WERI-Rb-1 (cell line): Measurements from ENCODE around the gene APLF.

Experiments
- DNase-seq: peaks from one replicate; pipeline ENCODE4 v3.0.0-alpha.2; 2020
- H3K27ac ChIP-seq: fragments of 250-450 bp; sonication (Bioruptor Pico); 2 replicates; pipeline ENCODE4 v1.5.1; 2020; ENCODE audit warnings: mild to moderate bottlenecking, moderate library complexity
- H3K27me3 ChIP-seq: fragments of 250-450 bp; sonication (Bioruptor Pico); 2 replicates; pipeline ENCODE4 v1.5.1; 2021; ENCODE audit warnings: mild to moderate bottlenecking, low read depth, moderate library complexity; ENCODE audit not compliant: insufficient read depth, severe bottlenecking
- H3K36me3 ChIP-seq: fragments of 250-450 bp; sonication (Bioruptor Pico); 2 replicates; pipeline ENCODE4 v1.5.1; 2020; ENCODE audit warnings: mild to moderate bottlenecking, moderate library complexity
- H3K4me3 ChIP-seq: 2 replicates; pipeline ENCODE4 v1.5.1; 2011; ENCODE audit warnings: low read depth, mild to moderate bottlenecking, control low read depth, low read length
- H3K9me3 ChIP-seq: fragments of 250-450 bp; sonication (Bioruptor Pico); 2 replicates; pipeline ENCODE4 v1.5.1; 2021; ENCODE audit warnings: mild to moderate bottlenecking, moderate library complexity; ENCODE audit not compliant: severe bottlenecking
- TF ChIP-seq, protein P1 (sequence below): IDR thresholded peaks from 2 replicates; pipeline ENCODE4 v1.5.1; 2011; ENCODE audit warnings: low read depth, mild to moderate bottlenecking, control low read depth, inconsistent platforms, low read length

APLF gene

DNA sequence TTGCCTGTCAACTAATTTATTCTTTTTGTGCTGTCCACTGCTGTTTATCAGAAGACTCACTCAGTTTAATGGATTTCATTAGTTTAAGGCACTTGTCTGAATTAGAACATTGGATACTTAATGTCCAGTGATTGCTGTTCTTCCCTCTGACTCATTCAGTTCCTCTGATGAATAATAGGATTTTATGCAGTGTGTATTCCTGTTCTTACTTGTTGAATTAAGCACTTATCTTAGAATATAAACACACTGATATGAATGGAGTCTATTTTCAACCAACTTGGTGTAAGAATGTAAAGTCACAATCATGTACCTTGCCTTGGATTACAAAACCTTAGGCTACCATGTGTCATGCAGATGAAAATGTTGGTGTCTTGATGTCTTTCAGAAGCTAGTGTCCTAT lies 89.0 kb downstream of the APLF start:
- Histone ChIP-seq H3K9me3 (no peaks in the 10 kb centered on the region), H3K4me3 (no peak overlapping the region), H3K36me3 (no peaks in the 10 kb centered on the region), H3K27ac (no peak overlapping the region), H3K27me3 (no peaks in the 10 kb centered on the region)
- no peak for DNase-seq
- TF ChIP-seq, protein P1, sequence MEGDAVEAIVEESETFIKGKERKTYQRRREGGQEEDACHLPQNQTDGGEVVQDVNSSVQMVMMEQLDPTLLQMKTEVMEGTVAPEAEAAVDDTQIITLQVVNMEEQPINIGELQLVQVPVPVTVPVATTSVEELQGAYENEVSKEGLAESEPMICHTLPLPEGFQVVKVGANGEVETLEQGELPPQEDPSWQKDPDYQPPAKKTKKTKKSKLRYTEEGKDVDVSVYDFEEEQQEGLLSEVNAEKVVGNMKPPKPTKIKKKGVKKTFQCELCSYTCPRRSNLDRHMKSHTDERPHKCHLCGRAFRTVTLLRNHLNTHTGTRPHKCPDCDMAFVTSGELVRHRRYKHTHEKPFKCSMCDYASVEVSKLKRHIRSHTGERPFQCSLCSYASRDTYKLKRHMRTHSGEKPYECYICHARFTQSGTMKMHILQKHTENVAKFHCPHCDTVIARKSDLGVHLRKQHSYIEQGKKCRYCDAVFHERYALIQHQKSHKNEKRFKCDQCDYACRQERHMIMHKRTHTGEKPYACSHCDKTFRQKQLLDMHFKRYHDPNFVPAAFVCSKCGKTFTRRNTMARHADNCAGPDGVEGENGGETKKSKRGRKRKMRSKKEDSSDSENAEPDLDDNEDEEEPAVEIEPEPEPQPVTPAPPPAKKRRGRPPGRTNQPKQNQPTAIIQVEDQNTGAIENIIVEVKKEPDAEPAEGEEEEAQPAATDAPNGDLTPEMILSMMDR: no peak

DNA sequence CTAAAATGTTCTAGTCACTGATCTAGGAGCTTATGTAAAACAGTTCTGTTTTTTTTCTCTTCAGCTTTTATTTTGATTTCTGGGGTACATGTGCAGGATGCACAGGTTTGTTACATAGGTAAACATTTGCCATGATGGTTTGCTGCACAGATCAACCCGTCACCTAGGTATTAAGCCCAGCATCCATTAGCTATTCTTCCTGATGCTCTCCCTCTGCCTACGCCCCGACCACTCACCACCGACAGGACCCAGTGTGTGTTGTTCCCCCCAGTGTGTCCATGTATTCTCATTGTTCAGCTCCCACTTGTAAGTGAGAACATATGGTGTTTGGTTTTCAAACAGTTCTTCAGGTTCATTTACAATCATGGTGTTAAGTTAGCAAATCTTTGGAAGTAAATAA lies 91.2 kb downstream of the APLF start:
- TF ChIP-seq, protein P1: no peak
- Histone ChIP-seq H3K36me3 (no peaks in the 10 kb centered on the region), H3K4me3 (no peak overlapping the region), H3K9me3 (no peaks in the 10 kb centered on the region), H3K27me3 (no peaks in the 10 kb centered on the region), H3K27ac (no peak overlapping the region)
- no peak for DNase-seq

DNA sequence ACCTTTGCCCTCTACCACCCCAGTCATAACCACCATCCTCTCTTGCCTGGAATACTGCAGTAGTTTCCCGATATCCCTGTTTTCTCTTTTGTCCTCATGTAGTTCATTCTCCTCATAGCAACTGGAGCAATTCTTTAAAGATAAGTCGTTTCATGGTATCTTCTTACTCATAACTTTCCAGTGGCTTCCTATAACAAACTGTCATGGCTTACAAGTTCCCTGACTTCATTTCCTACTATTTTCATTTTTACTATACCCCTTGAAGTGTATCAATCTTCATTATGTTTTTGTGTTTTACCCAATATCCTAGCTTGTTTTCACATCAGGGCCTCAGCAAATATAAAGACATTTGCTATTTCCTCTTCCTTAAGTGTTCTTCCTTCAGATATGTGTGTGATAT lies 92.3 kb downstream of the APLF start:
- H3K27ac ChIP-seq: no peak overlapping the region
- H3K36me3 ChIP-seq: no peaks in the 10 kb centered on the region
- H3K4me3 ChIP-seq: no peak overlapping the region
- no peaks in the 10 kb centered on the region for H3K27me3 ChIP-seq
- no peak for DNase-seq
- TF ChIP-seq, protein P1: no peak
- H3K9me3 ChIP-seq: no peaks in the 10 kb centered on the region

DNA sequence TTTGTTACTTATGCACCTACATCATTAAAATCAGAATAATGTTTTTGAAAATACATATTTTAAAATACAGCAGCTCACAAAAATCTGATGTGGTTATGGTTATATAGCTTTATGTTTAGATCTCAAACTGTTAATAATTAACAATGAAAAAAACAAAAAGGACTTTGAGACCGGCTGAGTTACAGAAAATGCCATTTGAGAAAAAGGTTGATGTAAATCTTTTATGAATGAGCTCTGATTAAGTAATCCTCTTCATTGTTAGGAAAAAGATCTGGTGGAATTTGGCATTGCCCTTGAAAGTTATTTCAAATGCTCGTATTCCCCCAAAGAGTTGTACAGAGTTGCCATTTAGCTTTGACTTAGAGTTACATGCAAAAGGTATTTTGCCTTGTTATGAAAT lies 93.2 kb downstream of the APLF start:
- H3K9me3 ChIP-seq: no peaks in the 10 kb centered on the region
- TF ChIP-seq, protein P1: no peak

DNA sequence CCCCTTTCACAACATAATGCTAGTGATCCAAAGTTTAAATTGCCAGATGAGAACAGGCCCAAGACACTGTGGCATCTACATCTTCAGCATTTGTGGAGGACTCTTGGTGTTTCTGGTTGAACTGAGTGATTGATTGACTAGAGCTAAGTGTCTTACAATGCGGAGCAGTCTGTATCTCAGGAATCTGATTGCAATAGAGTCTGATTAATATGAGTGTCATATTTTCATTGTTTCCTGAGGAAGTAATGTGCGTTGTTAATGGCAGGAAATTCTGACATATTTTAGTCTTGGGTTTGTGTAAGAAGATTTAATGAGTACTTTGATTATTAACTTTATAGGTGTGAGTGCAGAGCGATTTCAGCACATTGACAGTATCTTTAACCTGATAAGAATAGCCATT lies 94.0 kb downstream of the APLF start:
- TF ChIP-seq, protein P1: no peak

More for the DNA sequence above, 93.2 kb downstream of the APLF start:
- DNase-seq: no peak
- no peak overlapping the region for H3K4me3 ChIP-seq
- H3K27ac ChIP-seq: no peak overlapping the region
- no peaks in the 10 kb centered on the region for H3K36me3 ChIP-seq
- no peaks in the 10 kb centered on the region for H3K27me3 ChIP-seq

DNA sequence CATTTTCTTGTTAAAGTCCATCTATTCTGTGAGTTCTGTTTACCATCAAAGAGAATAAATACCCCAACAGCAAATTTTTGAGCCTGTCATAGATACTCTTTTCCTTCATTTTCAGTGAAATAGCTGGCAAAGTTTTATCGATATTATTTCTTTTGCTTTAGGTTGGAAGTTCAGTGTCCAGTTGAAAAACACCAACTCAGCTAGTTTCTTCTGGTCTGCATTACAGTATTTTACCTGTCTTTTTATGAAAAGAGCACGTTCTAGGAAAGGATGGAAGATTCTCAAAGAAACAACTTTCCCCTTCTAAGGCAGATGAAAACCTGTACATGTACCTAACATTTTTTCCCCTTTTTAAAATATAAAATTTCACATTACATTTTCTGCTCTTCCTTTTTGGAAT lies 95.5 kb downstream of the APLF start:
- no peaks in the 10 kb centered on the region for H3K9me3 ChIP-seq

More for the DNA sequence above, 94.0 kb downstream of the APLF start:
- Histone ChIP-seq H3K4me3 (no peak overlapping the region), H3K9me3 (no peaks in the 10 kb centered on the region), H3K27me3 (no peaks in the 10 kb centered on the region), H3K27ac (no peak overlapping the region), H3K36me3 (no peaks in the 10 kb centered on the region)
- no peak for DNase-seq

More for the DNA sequence above, 95.5 kb downstream of the APLF start:
- Histone ChIP-seq H3K36me3 (no peaks in the 10 kb centered on the region), H3K27ac (no peak overlapping the region), H3K27me3 (no peaks in the 10 kb centered on the region), H3K4me3 (no peak overlapping the region)
- TF ChIP-seq, protein P1: no peak
- DNase-seq: no peak
